ENCODE measurements around the gene SYP.

SYP gene

GRCh38 chrX:49220100-49220499, 20.1 kb upstream of the SYP start:
- DNase-seq (ENCODE audit: low read depth) = no peak

DNA sequence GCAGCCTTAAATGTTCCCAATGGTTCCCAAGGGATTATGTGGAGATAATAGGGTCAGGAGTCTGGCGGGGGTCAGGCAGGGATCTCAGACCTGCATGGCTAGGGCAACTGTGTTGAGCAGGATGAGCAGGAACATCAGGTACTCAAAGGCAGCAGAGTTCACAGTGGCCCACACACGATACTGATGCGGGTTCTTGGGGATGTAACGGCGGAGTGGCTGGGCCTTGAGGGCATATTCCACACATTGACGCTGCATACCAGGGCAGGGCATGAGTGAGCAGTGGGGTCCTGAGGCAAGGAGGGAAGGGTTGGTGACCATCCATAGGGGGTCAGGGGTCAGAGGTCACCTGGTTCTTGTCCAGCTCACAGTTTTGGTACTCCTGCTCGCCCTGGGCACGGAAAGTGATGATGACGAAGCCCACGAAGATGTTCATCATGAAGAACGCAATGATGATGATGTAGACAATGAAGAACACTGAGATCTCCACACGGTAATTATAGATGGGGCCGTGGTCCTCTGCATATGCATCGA, 15.1 kb upstream of the SYP start:
- no peak for DNase-seq (ENCODE audit: low read depth)

- DNase-seq (ENCODE audit: low read depth) = no peak
Measured at GRCh38 chrX:49214416-49214815, 14.4 kb upstream of the SYP start.

- DNase-seq (ENCODE audit: low read depth) = no peak
Measured at GRCh38 chrX:49212861-49213260, 12.9 kb upstream of the SYP start.

GRCh38 chrX:49212209-49212608, 12.2 kb upstream of the SYP start:
- DNase-seq (ENCODE audit: low read depth) = no peak

GRCh38 chrX:49211074-49211473, 11.1 kb upstream of the SYP start:
- no peak for DNase-seq (ENCODE audit: low read depth)

DNA sequence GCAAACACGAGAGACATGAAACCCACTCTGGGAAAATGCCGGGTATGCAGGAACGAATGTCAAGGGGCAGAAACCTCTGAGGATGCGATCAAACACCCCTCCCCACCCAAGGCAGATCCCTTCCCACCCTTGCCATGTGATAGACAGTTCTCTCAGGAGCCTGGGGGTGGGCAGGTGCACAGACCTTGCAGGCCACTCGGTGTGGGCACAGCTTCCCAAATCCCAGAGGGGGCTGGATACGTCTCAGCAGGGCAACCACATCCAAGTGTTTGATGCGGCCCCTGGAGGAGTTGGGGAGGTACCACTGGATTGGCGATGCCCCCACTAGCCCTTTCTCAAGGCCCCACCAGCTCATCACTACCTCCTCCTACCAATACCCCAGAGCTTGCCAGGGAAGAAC, 10.4 kb upstream of the SYP start:
- no peak for DNase-seq (ENCODE audit: low read depth)

GRCh38 chrX:49209434-49210251, 9.7 kb upstream of the SYP start:
- no peak for DNase-seq (ENCODE audit: low read depth)

DNA sequence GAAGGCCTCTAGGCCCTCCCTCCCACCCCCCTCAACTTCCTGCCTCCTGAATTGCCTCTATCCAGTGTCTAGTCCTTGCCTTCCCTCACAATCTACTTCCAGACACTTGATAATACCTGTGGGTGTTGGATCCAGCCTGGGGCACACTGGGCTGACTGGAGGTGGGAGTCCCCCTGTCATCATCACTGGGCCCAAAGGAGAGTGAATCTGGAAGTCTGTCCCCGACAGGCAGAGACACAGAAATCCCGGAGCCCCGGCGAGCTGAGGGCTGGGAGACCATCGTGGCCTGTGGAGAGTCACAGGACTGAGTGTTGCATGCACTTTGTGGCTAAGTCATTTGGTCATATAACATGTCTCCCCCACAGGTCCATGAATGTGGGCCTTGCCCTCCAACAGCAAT, 8.4 kb upstream of the SYP start:
- DNase-seq (ENCODE audit: low read depth) = no peak

DNA sequence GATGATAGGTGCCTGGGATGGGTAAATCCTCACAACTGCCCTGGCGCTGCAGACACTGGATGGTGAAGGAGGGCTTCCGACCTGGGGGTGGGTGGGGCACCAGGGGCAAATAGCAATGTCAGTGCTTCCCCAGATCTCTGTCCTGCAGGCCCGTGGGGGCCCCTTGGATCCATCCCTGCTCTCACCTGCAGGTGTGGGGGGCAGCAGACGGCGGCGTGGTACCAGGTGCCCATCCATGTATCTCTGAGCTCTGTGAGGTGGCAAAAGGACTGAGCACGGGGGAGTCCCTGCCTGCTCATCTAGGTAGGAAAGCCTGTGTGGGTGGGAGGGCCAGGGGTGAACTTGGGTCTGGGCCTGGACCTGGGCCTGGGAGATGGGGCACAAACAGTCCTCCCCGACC, 6.5 kb upstream of the SYP start:
- DNase-seq (ENCODE audit: low read depth) = no peak

DNA sequence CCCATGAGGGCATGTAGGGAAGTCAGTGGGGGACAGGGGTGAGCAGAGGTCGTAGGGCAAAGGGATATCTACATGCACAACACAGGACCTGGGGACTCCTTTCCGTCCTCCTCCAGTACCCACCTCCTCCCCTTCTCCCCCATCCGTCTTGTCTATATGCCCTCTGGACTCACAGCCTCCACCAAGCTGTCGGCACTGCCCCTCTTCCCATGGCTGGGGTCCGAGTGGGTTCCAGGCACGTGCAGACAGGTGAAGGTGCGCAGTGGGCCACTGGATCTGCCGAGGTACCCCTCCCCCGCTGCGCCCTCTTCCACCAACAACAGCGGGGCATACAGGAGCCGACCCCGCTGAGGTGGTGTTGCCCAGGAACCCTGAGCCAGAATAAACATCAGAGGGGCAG, 5.5 kb upstream of the SYP start:
- DNase-seq (ENCODE audit: low read depth) = no peak

DNA sequence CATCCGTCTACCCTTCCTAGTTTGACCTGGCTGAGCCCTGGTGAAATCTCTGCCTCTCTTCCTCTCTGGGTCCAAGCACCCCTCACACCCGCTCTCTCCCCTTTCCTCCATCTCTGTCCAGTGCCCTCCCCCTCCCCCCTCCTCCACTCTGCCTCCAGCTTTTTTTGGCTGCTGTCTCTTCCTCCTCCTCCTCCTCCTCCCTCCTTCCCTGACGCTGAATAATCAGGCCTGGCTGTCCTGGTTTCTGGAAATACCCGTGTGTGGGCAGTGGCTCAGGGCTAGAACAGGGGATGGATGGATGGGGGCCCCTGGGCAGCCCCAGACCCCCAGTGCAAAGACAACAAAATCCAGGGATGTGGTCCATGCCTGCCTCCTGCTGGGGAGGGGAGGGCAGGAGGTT, 4.7 kb upstream of the SYP start:
- no peak for DNase-seq (ENCODE audit: low read depth)

DNA sequence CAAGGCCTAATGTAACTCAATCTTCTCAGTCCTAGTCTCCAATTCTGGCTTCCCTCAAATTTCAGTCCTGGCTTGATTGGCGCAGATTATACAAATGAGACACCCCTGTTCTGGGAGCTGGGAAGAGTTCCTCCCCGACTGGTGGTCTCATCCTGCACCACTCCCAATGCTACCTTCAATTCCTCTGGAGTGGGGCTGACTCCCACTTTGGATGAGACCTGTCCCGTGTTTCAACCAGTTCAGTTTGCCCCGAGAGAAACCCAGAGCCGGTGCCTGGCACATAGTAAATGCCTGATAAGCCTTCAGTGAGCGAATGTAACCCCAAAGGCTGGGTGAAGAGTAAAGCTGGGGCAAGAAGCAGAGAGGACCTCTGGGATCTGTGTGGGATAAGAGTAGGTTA, 4.0 kb upstream of the SYP start:
- DNase-seq (ENCODE audit: low read depth) = no peak

DNA sequence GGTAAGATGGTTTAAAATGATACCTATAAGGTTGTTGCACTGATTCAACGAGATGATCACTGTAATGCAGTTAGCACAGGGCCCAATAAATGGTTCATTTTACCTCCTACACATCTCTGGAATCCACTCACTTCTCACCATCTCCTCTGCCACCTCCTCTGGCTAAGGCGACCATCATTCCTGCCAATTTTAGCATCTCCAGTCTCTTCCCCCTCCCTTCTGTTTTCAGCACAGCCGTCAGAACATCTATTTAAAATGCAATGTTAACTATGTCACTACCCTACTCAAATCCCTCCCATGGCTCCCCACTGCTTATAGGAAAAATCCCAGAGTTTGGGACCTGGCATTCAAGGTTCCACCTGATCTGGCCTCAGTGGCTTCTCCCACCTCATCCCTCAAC, 3.5 kb upstream of the SYP start:
- DNase-seq (ENCODE audit: low read depth) = no peak

DNA sequence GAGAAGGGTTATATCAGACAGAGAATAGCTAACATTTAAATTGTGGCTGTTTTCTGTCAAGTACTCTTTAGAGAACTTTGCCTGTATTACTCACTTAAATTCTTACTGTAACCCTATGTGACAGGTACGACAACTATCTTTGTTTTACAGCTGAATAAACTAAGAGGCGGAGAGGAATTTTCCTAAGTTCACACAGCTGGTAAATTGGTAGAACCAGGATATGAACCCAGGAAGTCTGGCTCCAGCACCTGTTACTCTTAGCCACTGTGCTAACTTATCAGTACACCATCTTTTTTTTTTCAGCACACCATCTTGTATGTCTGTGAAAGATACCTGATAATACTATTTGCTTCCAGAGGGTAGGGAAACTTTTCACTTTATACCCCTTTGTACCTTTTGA, 2.0 kb upstream of the SYP start:
- DNase-seq (ENCODE audit: low read depth) = no peak

DNA sequence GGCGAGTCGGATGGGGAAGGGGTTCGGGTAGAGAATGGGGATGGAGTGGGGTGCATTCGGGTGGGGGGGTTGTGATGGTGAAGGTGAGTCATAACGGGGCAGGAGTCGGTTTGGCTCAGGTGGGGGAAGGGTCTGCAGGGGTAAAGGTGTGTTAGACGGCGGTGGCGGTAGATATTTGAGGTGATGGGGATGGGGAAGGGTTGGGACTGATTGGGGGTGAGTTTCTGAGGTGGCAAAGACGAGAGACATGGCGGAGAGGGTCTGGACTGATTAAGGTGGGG, 738 bp downstream of the SYP start:
- DNase-seq (ENCODE audit: low read depth) = no peak

DNA sequence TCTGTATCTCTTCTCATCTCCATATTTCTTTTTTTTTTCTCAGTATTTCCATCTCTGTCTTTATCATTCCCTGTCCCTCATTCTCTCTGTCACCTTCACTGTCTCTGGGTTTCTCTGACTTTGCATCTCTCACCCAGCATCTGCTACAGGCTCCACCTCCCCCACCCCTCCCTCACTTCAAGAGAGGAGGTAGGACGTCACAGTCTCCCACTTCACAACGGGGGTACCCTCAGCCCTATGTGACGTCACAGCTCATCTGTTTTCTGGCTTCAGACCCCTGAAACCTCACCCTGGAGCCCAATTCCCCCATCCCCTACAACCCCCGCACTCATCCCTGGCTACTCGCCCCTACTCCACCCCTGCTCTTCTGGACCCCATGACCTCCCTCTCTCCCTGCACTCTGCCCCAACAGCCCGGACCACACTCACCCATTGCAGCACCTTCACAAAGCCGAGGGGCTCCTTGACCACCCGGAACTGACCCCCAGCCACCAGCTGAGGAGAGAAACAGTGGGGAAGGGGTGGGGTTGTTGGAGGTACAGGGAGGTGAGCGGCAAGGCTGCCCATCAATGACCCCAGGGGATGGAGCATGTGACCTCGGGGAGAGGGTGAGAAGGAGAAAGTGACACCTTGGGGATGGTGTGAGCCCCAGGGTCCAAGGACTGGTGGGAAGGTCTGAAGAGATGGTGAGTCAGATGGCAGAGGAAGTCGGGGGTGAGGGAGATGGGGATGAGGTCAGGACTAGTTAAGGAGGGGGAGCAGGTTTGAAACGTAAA, 1.3 kb downstream of the SYP start:
- DNase-seq (ENCODE audit: low read depth) = no peak

DNA sequence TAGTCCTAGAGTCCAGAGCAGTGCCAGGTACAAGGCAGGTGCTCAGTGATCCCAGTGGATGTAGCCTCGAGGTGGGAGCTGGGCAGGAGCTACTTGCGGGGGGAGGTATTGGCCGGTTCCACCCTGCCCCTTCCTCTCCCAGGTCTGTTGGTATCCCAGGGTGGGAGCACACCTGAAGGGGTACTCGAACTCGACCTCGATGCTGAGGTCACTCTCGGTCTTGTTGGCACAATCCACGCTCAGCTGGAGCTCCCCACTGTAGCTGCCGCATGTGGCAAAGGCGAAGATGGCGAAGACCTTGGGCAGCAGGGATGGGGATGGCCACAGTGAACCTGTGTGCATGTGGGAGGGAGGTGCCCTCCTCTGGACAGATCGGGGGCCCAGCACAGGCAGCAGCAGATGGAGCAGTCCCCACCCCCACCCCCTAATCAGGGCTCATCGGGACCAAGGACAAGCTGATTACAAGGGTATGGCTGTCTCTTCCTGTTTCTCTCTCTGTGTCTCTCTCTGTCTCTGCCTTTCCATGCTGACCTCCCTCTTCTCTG, 2.4 kb downstream of the SYP start:
- no peak for DNase-seq (ENCODE audit: low read depth)

- no peak for DNase-seq (ENCODE audit: low read depth)
Measured at GRCh38 chrX:49193542-49193964, 6.4 kb downstream of the SYP start.

DNA sequence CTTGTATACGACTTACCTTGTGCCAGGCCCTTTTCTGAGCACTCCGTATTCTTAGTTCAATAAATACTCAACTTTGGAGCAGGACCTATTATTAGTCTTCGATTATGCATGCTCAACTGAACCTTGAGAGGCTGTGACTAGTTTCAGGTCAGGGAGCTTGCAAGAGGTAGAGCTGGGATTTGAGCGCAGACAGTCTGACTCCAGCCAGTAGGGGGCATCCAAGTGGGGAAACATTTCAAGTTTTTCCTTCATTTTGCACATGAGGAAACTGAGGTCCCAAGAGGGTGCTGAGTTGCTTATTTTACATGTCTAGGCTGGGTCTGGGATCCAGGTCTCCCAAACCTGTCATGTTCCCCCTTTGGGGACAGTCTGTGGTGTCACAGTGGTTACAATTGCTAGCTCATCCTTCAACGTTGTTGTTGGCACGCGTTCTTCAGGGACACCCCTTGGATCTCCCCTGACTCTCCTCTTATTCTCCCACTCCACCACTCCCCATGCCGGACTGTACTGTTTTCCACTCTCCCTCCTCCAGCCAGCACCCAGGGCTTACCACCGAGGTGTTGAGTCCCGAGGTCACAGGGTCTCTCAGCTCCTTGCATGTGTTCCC, 7.2 kb downstream of the SYP start:
- no peak for DNase-seq (ENCODE audit: low read depth)

GRCh38 chrX:49191574-49192011, 8.4 kb downstream of the SYP start:
- no peak for DNase-seq (ENCODE audit: low read depth)

DNA sequence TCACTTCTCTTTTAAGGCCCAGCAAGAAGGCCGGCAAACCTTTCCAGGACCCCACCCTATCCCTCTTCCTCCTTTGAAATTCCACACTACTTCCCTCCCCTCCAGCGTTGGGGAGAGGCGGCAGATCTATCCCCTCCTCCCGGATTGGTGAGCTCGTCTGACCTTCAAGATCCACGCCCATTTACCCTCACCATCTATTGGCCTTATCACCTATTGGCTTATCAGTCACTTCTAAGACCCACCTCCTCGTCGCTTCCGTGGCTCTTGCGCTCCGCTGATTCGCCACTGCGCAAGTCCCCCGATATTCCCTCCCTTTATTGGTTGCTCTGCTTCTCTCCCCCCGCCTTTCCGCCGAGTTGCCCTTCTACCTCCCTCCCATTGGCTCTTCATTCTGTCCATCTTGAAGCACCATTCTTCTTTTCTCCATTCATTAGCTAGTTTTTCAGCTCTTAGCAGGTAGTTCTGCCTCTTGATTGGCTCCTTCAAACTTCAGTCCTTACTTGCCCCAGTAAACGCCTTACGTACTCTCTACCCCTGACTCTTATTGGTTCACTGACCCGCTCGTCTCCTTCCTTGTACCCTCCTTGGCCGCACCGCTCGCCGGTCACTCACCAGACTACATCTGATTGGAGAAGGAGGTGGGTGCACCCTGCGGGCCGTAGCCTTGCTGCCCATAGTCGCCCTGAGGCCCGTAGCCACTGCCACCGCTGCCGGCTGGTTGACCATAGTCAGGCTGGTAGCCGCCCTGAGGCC, 9.0 kb downstream of the SYP start:
- DNase-seq (ENCODE audit: low read depth) = peak; percentile 89
